Right ventricle myocardium superior (tissue), 1 donor: Measurements from ENCODE around the gene TRIM43. TPM values are rescaled to one million over a fixed set of nuclear protein-coding genes. Genes with fewer than 3 reads are reported as not detected.
A peak's percentile ranks its signal among the peaks of the same experiment; 100 is the strongest.
"Not testable (repeated sequence)": the region's sequence is repeated elsewhere in the genome, so short reads cannot be mapped to it uniquely, and the experiment has no call there.

Source experiments
- ATAC-seq: fragments of 200-7000 bp; cut with Tn5 transposase; one replicate; pipeline ENCODE4 v1.9.1; 2020; ENCODE audit warnings: mild to moderate bottlenecking; ENCODE audit not compliant: poor library complexity
- DNase-seq: peaks from one replicate; pipeline ENCODE4 v3.0.0-alpha.2; 2020
- intact Hi-C: fragments of 100-400 bp; cut with DNase I; formaldehyde crosslinking; loops from one replicate; pipeline ENCODE4 v1.11.2; 2022
- long read RNA-seq: library from polyadenylated mRNA; unstranded; transcript quantifications from one replicate; pipeline ENCODE4 v2.0.0, GENCODE V29; 2021
- total RNA-seq: library from RNA; stranded (reverse); fragmentation: NEBNext Ultra II Directional; extraction: Animal tissue kit (Norgen Biotek cat#: 25700); gene quantifications from one replicate; pipeline ENCODE4 v1.2.1, GENCODE V29; 2021
- donor health status: DM: no; HTN: yes; CAD: no; lungs with severe emphysema.

TRIM43 gene
- not detected for total RNA-seq
- long read RNA-seq = 0 reads

DNA sequence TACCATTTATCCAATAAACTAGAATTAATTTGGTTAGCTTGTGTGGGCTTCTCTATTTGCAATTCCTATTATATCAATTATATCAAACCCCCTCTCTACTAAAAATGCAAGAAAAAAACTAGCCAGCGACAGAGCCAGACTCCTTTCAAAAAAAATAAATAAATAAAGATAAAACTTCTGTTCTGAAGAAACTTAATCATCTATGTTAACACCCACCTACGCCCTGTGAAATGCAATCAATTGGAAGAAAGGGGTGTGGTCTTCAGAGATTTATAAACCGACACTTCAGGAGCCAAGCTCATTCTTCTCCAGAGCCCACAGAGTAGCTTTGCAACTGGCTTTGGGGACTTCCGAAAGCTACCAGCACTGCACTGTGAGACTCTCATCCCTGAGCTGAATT, at the start of gene TRIM43:
Gene TRIM43, plus strand, starts transcription at position 301 of the 400 bp plus-strand sequence. CDS start 2,023 bp downstream, outside the sequence.
- DNase-seq, intact Hi-C loops, ATAC-seq: not testable (repeated sequence)

DNA sequence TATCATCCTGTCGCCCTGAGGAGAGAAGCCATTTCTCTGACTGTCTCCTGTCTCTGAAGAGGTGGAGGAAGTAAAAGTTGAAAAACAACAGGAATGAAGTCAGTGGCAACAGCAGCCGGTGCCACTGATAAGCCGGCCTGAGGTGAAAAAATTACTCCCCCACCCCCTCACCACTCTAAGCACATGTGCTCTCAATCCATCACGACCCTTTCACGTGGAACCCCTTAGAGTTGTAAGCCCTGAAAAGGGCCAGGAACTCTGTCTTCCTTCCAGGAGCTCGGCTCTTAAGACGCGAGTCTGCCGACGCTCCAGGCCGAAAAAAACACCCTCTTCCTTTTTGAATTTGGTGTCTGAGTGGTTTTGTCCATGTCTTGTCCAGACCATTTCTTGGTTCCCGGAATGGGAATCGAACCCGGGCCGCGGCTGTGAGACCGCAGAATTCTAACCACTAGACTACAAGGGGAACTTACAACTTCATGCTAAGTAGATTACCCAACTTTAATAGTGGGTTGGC, 40.7 kb upstream of the TRIM43 start:
- DNase-seq (no peak), ATAC-seq (no peak)
- intact Hi-C loops = no loop called here

DNA sequence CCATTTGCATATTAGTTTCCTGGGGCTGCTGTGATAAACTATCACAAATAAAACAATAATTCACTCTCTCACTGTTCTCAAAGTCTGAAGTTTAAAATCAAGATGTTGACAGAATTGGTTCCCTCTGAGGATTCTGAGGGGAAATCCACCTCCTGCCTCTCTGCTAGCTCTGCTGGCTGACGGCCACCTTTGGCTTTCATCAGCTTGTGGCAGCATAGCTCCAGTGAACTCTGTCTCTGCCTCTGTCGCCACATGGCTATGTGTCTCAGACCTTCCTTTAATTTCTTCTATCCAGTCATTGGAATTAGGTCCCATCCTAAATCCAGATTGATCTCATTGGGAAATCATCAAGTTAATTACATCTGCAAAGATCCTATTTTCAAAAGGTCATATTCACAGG, 38.9 kb upstream of the TRIM43 start:
- peak; percentile 62 for ATAC-seq
- peak; percentile 77 for DNase-seq
- intact Hi-C loops = no loop called here

DNA sequence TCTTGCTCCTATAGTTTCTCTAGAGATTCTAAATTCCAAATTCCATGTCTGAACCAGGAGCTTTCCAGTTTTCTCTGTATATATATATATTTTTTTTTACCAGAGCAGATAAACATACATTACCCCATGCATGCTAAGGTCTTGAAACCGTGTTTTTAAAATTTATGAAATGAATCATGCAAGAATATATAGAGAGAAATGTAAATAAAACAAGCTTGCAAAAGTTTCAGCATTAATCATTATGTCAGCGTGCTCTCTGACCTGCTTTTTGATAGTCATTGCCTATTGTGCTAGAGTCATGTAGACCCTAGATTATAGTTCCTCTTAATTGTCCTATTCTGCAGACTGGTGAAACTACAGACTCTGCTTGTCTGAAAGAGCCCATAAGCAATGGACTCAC, 22.6 kb upstream of the TRIM43 start:
- intact Hi-C loops = no loop called here

DNA sequence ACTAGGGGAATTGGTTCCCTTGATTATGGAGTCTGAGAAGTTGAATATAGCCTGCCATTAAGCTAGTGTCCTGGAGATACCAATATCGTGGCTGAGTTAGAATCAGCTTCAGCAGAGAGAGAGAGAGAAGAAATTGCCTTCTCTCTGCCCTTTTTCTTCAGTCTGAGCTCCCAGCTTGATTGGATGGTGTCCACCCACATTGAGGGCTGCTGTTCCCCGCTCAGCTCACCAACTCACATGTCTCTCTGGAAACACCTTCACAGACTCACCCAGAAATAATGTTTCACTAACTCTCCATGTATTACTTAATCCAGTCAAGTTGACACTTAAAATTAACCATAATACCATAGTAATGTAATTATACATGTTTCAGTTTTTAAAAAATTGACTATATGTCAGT, 17.9 kb upstream of the TRIM43 start:
- DNase-seq (no peak), ATAC-seq (no peak)
- intact Hi-C loops = no loop called here

More for the DNA sequence above, 22.6 kb upstream of the TRIM43 start:
- DNase-seq = no peak
- no peak for ATAC-seq

DNA sequence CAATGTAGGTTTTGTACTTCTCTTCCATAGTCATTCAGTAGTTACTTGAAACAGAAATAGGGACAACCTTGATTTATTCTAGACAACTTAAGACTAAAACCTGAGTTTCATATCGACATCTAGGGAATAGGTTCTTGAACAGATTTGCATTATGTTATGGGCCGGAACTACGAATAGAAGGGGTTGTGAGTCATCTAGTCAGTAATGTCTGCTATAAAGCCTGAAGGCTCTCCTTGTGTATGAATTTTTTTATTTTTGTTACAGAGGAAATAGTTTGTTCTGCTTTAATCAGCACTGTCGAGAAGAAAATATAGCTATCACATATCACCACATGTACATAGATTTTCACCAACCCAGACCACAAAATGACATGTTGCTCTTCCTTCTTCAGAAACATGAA, 17.3 kb upstream of the TRIM43 start:
- DNase-seq (no peak), ATAC-seq (no peak)
- intact Hi-C loops = no loop called here

DNA sequence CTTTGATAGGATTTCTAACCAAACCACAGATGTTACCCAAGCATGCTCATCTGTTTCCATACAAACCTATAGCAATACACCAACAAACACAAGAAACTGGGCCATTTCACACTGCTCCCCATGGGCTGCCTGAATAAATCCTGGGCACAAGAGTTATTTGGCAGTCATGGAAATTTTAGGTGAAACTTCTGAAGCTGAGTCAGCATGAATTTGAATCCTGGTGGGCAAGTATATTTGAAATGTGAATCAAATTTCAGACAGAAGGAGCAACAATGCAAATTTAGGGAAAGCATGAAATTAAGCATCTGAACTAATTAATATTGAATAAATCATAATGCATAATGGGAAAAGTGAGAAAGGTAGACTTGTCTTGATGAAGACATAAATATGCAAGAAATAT, 15.9 kb upstream of the TRIM43 start:
- ATAC-seq = no peak
- intact Hi-C loops = no loop called here
- DNase-seq = no peak

DNA sequence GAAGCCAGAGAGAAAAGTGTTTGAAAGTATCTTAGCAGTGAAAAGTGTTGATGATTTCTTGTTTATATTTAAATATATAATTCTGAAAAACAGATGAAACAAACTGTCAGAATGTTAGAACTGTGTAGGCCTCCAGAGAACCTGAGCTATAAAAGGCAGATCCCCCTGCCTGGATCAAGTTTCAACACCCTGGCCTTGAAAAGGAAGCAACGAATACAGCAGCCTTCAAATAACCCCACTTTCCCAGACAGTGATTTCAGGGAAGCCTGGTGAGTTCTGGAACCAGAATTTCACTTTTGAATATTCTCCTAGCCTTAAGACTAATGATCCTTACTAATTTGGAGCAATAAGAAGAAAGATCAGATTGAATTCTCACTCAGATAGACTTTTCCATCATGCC, 13.3 kb upstream of the TRIM43 start:
- DNase-seq = no peak
- ATAC-seq = no peak
- intact Hi-C loops = no loop called here

DNA sequence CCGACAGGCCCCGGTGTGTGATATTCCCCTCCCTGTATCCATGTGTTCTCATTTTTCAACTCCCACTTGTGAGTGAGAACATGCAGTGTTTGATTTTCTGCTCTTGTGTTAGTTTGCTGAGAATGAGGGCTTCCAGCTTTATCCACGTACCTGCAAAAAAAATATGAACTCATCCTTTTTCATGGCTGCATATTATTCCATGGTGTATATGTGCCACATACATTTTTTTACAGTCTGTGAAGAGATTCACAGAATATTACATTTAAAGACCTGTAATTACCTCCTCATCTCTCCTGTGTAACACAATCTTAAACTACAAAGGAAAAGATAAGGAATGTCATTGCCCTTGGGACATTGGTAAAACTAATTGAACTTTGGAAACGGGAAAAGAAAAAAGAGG, 8.3 kb upstream of the TRIM43 start:
- DNase-seq, ATAC-seq, intact Hi-C loops: not testable (repeated sequence)

DNA sequence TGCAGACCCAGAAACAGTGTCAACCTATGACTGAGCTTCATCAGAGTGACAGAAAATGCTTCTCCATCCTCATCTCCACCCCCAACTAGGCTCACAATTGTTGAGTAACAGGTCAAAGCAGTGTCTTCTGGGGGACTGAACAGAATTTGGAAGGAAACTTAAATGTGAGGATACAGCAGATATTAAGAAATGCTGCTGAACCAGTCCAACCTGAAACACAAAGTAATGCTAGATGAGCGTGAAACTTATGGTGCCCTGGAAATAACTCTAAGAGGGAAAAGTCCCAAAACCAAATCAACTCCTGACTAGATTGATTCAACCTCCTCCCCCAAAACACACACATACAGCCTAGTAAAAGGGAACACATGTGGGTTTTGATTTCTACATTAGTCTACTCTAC, 7.5 kb upstream of the TRIM43 start:
- ATAC-seq, DNase-seq, intact Hi-C loops: not testable (repeated sequence)

DNA sequence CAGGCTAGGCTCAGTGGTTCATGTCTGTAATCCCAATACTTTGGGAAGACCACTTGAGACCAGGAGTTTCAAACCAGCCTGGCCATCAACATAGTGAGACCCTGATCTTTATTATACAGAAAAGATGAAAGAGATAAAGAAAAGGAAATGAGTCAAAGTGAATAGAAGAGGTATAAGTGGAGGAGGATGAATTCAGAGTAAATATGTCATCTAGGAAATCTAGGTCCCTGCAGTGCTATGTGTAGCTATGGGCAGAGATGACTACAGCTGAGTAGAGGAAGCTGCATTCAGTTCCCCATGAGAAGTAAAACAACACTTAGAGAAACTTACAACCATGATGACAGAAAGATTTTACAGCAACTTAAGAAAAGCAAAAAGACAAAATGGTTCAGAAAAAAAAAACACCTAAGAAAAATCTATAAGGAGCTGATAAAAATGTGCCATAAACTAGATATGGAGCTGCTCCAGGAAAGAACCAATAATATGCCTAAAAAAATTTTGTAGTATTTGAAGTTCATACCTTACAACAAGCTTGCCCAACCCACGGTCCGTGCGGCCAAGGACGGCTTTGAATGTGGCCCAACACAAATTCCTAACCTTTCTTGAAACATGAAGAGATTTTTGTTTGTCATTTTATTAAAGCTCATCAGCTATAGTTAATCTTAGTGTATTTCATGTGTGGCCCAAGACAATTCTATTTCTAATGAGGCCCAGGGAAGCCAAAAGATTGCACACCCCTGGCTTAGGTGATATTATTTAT, 1.8 kb upstream of the TRIM43 start:
- ATAC-seq, intact Hi-C loops, DNase-seq: not testable (repeated sequence)

DNA sequence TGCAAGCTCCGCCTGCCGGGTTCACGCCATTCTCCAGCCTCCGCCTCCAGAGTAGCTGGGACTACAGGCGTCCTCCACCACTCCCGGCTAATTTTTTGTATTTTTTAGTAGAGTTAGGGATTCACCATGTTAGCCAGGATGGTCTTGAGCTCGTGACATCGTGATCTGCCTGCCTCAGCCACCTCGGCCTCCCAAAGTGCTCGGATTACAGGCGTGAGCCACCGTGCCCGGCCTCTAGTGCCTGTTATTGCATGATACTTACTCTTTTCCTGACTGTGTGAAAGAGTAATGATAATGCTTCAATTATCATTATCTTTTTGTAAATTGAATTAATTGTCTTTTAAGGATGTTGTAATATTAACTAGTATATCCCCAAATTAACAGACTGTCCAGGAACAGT, 1.2 kb downstream of the TRIM43 start:
- intact Hi-C loops, DNase-seq, ATAC-seq: not testable (repeated sequence)

DNA sequence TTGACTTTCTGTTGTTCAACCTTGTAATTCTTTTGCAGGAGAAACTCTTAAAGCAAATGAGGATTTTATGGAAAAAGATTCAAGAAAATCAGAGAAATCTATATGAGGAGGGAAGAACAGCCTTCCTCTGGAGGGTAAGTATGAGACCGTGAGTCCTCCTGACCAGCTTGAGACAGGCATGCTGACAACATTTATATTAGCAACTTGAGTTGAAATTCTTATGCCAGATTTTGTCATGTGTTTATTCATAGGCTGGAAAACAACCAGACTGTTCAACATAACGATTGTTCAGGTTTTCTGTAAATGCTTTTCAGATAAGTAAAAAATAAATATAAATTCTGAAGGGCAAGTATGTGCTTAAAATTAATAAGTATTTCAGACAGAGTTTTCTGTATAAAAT, 3.2 kb downstream of the TRIM43 start:
- intact Hi-C loops, ATAC-seq, DNase-seq: not testable (repeated sequence)

DNA sequence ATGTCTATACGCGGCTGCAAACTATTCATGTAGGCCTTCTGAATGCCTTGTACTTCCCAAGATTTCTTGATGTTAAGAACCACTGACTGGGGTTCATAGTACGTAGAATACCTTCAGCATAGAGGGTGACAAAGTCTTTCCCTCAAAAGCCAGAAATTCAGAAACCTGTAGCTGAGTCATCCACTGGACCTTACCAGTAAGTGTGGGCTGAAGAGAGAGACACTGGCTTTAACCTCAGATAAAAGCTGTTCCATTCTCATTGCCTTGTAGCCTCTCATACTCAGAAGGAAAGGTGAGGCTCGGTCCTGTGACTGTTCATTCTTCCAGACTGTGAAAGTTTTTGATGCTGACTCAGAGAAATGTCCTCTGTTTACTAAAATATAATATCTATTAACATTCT, 9.5 kb downstream of the TRIM43 start:
- ATAC-seq, DNase-seq, intact Hi-C loops: not testable (repeated sequence)

DNA sequence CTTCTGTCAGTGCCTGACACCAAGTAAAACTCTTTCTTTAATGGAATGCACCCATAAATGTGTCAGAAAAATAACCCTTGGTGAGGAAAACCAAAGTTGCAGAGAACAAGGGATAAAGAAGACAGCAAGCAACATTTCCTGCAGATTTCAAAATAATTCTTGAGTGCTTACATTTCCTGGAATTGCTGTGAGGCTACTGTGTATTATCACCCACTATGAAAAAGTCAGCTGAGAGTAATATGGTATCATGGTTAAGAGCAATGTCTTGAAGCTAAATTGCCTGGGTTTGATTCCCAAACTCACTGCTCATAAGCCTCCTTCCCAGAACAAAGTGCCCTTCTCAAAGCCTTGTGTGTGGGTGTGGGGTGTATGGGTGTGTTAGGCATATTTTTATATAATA, 10.3 kb downstream of the TRIM43 start:
- ATAC-seq, intact Hi-C loops, DNase-seq: not testable (repeated sequence)

DNA sequence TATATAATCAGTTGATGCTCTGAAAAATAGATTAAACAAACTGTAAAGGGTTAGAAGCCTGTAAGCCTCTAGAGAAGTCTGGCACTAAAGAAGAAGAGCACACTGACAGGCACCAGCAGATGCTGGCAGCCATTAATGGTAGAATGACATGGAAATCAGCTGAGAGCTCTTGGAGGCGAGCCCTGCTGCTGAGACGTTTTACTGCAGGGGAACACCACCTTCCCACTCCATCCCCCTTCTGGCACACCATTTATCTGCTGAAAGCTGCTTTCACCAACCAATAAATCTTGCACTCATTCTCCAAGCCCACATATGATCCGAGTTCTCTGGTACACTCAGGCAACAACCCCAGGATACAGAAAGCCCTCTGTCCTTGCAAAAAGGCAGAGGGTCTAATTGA, 16.6 kb downstream of the TRIM43 start:
- intact Hi-C loops, DNase-seq: not testable (repeated sequence)
- ATAC-seq = peak; percentile 74

DNA sequence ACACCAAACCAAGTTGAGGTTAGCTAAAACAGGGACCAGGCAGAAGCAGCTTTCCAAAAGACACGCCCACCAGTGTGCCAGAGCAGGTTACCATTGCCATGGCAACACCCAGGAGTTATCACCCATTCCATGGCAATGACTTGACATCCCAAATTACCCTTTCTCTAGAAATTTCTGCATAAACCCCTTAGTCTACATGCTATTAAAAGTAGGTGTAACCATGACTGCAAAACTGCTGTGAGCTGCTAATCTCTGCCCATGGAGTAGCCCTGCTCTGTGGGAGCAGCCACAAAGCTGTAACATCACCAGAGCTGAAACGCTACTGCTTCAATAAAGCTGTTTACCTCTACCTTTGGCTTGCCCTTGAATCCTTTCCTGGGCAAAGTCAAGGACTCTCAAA, 18.0 kb downstream of the TRIM43 start:
- DNase-seq, ATAC-seq, intact Hi-C loops: not testable (repeated sequence)

DNA sequence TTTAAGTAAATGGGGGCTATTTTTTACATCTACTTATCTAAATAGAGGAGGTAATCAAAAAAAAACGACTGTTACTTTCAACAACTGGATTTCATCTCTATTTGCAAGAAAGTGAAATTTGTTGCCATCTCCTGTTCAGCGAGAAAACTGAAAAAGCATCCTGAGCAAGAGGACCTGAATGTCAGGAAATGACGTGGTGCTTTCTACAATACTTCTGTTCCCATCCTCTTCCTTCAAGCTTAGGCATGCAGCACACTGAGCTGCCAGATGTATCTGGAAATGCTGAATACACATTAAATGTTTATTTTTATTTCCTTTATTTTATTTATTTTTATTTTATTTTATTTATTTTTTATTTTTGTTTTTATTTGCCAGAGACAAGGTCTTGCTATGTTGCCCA, 21.2 kb downstream of the TRIM43 start:
- intact Hi-C loops, ATAC-seq, DNase-seq: not testable (repeated sequence)

DNA sequence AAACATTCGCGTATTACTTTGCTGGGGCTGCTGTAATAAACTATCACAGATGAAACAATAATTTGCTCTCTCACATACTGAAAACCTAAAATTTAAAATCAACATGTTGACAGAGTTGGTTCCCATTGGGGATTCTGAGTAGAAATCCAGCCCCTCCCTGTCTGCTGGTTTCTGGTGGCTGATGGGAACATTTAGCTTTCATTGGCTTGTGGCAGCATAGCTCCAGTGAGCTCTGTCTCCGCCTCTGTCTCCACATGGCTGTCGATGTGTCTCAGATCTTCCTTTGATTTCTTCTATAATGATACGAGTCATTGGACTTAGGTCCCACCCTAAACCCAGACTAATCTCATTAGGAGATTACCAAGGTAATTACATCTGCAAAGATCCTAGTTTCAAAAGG, 30.9 kb downstream of the TRIM43 start:
- intact Hi-C loops, ATAC-seq, DNase-seq: not testable (repeated sequence)

DNA sequence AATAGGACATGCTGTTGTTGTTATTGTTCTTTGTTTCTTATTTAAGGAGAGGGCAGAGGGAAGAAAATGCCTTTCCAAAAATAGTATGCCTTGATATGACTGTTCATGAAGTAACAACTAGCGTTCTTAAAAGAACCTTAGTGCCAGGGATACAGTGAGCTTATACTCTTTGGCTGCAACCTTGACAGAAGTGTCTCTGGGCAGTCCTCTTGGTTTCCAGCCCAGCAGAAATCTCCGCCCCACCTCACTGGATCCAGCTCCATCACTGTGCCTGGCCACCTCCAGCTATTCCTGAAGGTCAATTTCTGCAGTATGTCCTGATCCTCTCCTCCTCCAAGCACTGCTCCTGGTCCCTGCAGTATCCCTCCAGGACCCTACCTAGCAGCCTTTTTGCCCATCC, 39.2 kb downstream of the TRIM43 start:
- peak; percentile 78 for ATAC-seq
- intact Hi-C loops, DNase-seq: not testable (repeated sequence)
